Posterior cingulate gyrus (tissue), 11 donors: Measurements from ENCODE around the gene XPO4.

Experiments
- DNase-seq, 10 donors: peaks; one replicate each; pipeline versions ENCODE4 v3.0.0 to v3.0.0-alpha.2; 2020 to 2021; ENCODE audit warnings: mixed read lengths in 3 of 10
- intact Hi-C: fragments of 100-400 bp; cut with DNase I; formaldehyde crosslinking; loops from one replicate; pipeline ENCODE4 v1.15.1; 2023

Gene XPO4

DNA sequence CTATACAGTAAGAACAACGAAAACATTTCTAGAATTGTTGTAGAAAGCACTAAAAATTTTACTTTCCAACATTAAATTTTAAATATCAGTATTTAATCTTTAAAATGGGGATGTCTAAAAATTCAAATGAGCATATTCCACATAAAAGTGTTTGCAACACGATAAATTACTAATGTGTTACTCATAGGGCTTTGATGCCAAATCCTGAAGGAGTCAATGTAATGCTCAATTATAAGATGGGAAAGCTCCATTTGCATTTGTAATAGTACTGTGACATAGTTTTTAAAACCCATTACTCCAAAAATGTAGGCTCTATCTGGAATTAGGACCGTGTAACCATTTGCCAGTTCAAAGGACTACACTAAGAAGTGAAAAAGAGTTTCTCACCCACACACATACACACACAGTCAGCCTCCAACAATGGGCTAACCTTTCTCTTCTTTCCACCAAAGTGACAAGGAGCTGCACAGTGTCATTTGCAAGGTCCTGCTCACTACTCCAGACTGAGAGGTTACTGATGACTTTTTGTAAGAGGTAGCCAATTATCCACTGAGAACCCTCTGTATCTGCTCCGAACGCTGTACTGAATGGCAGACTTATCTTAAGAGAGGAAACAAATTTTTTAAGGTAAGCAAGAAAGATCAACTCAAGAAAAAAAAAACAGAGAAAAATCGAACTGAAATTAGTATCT lies 102.7 kb downstream of the XPO4 start:
- intact Hi-C loops = no loop called here

DNA sequence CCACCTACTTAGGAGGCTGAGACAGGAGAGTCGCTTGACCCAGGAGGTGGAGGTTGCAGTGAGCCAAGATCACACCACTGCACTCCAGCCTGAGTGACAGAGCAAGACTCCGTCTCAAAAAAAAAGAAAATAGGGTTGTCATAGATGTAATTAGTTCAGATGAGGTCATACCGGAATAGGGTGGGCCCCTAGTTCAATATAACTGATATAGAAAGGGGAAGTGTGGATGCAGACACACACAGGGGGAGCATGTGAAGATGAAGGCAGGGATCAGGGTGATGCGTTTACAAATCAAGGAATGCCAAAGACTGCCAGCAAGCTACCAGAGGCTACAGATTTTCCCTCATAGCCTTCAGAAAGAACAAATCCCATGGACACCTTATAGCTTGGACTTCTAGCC lies 104.5 kb downstream of the XPO4 start:
- intact Hi-C loops = no loop called here
- no peak for DNase-seq

More for the DNA sequence above, 102.7 kb downstream of the XPO4 start:
- DNase-seq = no peak

DNA sequence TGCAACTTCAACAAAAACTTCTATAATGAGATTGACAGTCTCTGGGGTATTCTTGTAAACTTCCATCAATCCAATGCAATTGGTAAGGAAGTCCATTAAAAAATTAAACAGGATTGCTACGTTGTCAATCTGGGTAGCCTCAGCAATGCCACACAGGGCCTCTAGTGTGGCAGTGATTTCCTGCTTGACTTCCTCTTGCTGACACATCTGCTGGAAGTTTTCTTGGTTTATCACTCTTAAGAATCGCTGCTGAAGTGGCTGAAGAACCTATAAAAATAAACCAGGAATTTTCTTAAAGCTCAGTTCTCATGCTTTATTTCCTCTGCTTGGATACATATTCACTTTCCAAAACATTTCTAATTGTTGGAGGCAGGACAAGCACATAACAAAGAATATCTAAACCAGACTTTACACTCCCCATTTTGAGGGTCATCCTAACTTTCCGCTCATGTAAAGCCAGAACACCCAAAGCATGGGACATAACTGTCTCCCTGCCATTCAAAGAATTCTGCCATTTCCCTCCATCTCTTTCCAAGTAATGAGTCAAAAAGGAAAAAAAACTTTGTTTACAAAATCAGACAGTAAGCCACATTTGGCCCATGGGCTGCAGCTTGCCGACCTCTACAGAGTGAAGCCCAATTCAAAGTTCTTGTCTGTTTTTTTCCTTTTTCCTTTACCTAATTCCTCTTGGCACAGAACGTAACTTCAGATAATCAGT lies 105.6 kb downstream of the XPO4 start:
- DNase-seq = peak in 1 of 10 donors; percentile 37

DNA sequence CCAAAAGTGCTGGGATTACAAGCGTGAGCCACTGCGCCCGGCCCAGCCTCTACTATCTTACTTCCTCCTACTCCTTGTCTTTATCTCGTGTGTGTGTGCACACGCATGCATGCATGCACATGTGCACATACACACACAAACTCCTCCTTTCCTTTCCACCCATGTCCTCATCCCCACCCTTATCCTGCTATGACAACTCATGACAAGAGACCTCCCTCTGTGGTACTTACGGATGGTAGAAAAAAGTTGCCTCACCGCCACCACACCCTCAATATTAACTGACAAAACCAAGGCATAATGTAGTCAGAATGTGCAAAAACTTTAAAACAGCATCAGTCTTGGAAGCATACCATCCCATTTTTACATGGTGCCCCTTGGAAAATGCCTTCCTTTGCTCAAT lies 112.9 kb downstream of the XPO4 start:
- intact Hi-C loops = no loop called here

More for the DNA sequence above, 105.6 kb downstream of the XPO4 start:
- intact Hi-C loops = no loop called here

DNA sequence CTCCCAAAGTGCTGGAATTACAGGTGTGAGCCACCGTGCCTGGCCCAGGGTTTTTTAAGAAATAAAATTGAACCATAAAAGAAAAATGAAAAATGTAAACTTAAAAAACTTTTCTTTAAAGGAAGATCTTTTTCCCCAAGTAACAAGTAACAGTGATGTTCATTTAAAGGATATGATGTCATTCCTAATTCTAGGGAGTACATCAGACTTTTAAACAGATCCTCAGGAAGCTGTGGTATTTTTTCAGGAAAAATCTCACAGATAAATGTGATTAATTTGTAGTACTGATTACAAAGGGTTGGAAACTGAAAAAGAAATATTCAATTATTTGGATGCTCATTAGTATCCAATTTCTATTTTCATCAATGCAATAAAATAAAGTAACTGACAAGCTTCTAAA lies 114.2 kb downstream of the XPO4 start:
- DNase-seq = no peak
- intact Hi-C loops = no loop called here

More for the DNA sequence above, 112.9 kb downstream of the XPO4 start:
- DNase-seq = no peak

DNA sequence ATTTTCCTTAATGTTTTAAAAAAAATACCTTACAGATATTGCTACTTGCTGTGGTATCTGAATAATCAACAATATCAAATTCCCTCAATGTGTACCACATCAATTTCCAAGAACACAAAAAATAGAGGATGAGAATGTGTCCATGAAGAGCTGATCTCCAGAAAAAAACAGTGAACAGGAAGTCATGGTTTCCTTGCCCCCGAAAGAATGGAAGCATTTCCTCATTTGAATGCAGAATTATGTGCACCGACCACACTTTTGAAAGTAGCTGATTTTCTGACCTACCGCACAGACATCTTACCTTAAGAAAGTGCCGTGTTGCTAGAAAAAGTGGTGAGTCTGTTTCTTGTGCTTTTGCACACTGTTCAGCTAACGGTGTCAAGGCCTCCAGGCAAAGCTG lies 115.4 kb downstream of the XPO4 start:
- DNase-seq = no peak

DNA sequence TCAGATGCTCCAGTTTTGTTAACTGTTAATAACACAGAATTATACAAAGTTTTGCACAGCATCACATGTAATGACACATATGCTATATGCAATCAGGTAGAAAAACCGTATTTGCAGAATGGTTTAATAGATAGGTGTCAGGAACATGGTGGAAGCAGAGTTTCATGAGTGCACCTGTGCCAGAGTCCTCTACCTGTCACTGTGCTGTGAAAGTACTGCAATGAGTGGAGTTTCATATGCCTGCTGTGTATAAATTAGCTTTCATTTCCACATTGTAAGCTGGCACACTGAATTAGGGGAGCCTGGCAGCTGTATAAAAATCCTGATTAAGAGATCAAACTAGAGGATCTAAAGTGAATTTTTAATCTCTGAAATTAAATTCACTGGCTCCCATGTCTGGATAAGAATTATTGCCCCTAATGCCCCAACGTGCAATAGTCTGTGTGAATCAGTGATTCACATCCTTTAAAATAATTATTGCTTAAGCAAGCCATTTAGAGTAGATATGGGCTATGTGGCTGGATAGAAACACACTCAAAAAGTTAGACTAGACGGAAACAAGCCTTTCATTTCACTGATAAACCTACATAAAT lies 120.3 kb downstream of the XPO4 start:
- no peak for DNase-seq
- intact Hi-C loops = no loop called here

More for the DNA sequence above, 115.4 kb downstream of the XPO4 start:
- intact Hi-C loops = no loop called here

DNA sequence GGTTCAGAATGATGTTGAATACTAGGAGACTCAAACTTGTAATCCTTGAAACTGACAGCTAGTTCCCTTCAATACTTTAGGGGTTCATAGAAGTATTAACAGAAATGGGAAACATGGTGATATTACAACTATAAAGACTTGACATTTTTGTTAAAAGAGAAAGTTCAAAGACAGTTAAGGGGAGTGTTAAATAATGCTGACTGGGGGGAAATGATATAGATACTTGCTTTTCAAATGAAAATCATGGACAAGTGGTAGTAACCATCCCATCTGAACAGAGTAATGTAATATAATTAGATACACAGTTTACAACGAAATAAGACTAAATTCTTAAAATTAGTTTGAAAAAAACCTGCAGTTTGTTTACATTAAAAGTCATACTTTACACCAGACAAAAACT lies 122.2 kb downstream of the XPO4 start:
- intact Hi-C loops = no loop called here
- DNase-seq = no peak

DNA sequence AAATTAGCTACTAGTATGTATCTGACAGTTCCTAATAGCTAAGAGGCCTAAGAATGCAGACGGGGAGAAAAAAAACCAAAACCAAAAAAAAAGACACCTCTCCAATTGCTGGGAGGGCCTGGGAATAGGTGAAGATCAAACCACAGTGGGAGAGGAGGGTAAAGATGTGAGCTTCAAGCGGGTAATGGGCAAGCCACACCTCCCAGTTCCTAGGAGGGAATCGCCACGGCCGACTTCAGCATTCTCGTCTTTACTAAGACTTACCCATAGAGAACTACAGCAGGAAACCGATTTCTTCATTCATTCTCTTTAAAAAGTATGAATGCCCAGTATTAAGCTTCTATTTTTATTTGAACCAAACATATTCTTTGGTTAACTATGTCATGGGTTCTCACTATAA lies 123.1 kb downstream of the XPO4 start:
- DNase-seq = peak in 3 of 10 donors; percentile 12 to 76 (median 63)
- intact Hi-C loops = loop anchor here (10.0 kb wide), 1 partner anchor 215 kb away; the partner anchor contains the start of gene IFT88

DNA sequence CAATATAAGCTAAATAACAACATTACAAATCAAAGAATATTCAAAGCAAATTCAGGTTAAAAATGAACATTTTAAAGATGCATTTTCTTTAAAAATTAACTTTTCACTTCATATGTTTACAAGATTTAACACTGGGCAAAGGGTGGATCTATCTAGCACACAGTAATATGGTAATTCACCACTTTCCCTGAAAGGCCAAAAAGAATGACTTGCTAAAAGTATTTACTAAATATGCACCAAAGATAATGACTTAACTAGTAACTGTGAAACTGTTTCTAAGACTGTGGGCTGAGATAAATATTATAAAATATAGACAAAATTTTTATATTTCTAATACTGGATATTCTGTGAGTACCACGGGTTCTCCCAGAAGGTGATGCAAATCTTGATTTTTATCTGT lies 124.2 kb downstream of the XPO4 start:
- DNase-seq = no peak
- intact Hi-C loops = loop anchor here (10.0 kb wide), 1 partner anchor 214 kb away; the partner anchor contains the start of gene IFT88

DNA sequence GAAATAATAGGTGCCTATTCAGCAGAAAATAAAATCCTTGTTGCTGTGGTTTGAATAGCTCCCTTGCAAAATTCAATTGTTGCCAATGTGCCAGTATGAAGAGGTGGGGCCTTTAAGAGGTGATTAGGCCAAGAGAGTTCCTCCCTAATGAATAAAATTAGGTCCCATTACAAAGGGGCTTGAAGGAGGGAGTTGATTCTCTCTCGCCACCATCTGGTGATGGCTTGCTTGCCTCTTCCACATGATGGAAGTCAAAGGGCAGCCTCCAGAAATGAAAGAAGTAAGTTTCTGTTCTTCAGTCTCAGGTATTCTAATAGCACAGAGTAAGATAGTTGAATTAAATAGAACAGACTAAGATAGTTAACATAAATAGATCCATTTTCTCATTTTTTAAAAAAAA lies 125.8 kb downstream of the XPO4 start:
- DNase-seq = no peak
- intact Hi-C loops = loop anchor here (10.0 kb wide), 1 partner anchor 212 kb away; the partner anchor contains the start of gene IFT88

DNA sequence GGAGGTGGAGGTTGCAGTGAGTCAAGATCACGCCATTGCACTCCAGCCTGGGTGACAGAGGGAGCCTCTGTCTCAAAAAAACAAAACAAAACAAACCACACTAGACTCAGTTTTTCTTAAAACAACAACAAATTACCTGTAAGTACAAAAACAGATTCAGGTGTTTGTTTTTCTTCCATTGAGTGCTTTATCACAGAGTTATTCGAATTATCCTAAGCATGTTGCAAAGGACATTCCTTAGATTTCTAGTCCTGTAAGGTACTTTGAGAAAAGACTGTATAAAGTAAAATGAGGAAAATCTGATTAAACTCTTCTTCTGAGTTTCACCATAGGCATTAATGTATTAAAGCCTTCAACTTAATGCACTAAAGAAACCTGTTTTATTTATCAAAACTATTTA lies 126.6 kb downstream of the XPO4 start:
- no peak for DNase-seq
- intact Hi-C loops = loop anchor here (10.0 kb wide), 1 partner anchor 211 kb away; the partner anchor contains the start of gene IFT88

DNA sequence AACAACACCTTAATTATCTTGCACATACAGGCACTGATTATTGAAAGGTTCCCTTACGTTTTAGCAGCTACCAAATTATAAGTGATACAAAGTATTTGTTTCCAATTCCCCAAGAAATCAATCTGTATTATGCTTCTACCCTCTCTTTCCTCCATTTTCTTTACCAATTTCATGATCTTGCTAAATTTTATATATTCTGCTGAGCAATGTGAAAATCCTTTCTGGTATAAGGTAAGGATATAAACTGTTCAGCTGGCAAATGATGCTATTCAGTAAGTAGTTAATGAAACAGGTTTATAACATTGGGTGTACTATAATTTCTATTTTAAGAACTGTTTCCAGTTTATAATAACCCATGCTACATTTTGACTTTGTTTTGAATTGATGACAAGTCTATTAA lies 127.8 kb downstream of the XPO4 start:
- no peak for DNase-seq
- intact Hi-C loops = loop anchor here (5.0 to 10.0 kb wide), 2 partner anchors 72 to 210 kb away; partner anchors contain the start of genes IFT88 and IL17D

DNA sequence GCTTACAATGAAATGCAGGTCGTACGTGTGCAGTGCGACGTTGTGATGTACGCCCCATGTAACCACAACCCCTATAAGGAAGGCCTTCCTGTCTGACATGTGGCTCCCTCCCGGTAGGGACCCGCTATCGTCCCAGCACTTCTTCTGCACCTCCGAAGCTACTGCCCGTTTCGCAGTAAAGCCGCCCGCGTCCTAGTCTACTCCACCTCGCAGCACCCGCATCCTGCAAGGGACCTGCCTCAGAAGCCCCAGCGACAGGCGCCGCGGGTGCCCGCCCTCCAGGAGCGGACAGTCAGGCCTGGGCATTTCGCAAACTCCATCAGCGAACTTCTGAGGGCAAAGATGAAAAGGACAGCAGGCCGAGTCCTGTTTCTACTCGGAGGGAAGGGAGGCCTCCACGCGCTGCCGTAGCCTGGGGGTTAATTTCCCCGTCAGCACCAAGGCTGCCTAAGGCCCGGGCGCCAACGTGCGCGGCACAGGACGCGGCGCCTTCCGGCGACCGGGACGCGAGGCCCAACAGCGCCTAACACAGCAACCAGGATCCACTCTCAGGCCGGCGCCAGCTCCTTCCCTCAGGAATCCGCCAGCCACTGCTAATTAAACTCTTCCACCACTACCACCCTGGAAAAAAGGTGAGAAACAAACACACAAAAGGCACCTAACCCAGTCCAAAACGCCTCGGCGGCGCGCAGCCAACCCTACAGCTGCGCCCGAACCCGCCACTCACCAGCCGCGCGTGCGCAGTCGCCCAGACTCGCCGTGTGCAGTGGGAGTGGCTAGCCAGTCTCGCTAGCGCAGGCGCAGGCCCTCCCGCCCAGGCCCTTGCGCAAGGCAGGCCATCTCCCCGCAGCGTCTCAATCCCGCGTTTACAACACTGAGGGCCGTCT lies 129.1 kb downstream of the XPO4 start, which contains the start of gene EEF1AKMT1:
EEF1AKMT1 (minus strand) TSS at position 768 of the 887 bp plus-strand sequence. CDS start 16,363 bp downstream, outside the sequence.
- DNase-seq = peak; percentile 80 to 98 (median 88)
- intact Hi-C loops = loop anchor here (5.0 to 10.0 kb wide), 2 partner anchors 71 to 209 kb away; partner anchors contain the start of genes IFT88 and IL17D

DNA sequence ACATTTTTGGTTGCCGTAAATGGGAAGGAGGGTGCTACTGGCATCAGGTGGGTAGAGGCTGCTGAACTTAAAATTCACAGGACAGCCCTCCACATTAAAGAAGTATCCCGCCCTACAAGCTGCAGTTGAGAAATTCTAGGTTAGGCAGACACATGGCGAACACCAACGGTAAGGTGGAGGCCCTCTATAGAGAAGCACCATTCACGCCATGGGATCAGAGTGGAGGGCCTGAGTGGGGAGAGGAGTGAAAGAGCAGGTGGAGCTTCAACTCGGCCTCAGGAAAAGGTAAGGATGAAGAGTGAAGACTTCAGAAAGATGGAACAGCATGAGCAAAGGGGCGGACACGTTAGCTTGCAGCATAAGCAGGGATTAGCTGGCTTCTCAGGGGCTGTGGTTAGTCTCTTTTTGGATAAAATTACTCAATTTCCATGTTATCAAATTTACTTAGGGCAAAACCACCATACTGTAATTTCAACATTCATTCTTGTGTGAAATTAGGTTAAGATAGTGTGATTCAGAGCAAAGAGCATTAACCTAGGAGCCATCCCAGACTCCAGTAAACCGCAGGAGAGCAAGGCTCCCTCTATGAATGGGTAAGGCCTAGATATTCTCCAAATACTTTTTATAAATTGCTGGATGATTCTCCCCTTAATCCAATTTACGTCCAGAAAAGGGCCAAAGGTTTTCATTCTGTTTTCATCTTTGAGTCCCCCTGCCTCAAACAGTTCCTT lies 130.0 kb downstream of the XPO4 start:
- DNase-seq = no peak
- intact Hi-C loops = loop anchor here (5.0 to 10.0 kb wide), 2 partner anchors 70 to 208 kb away; partner anchors contain the start of genes IFT88 and IL17D

DNA sequence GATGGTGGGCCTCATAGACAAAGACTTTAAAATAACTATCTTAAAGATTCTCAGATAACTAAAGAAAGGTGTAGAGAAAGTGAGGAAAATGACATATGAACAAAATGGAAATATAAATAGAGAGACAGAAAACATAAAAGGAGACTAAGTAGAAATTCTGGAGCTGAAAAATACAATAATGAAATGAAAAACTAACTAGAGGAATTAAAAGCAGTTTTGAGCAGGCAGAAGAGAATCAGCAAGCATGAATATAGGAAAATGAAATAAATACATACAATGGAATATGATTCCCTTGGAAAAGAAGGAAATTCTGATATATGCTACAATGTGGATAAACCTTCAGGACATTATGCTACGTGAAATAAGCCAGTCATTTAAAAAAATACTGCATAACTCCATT lies 132.7 kb downstream of the XPO4 start:
- DNase-seq = no peak
- intact Hi-C loops = loop anchor here (5.0 to 10.0 kb wide), 2 partner anchors 68 to 205 kb away; partner anchors contain the start of genes IFT88 and IL17D

DNA sequence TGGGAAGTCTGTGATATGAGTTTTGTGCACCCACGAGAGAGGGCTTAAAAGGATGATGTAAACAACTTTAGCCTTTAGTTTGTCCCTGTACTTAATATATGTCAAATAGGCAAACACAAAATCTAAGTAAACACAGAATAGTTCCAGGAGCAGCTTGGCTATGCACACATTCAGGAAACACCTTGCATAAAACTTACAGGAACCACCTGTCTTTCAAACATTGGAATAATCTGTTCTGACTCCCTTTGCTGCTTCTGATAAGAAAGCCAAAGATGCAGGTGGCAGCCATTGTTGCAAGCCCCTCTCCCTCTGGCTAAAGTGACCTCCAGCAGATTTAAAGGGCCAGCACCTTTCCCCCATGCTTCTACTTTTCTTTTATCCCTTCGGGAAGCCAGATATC lies 133.5 kb downstream of the XPO4 start:
- intact Hi-C loops = no loop called here
- no peak for DNase-seq

DNA sequence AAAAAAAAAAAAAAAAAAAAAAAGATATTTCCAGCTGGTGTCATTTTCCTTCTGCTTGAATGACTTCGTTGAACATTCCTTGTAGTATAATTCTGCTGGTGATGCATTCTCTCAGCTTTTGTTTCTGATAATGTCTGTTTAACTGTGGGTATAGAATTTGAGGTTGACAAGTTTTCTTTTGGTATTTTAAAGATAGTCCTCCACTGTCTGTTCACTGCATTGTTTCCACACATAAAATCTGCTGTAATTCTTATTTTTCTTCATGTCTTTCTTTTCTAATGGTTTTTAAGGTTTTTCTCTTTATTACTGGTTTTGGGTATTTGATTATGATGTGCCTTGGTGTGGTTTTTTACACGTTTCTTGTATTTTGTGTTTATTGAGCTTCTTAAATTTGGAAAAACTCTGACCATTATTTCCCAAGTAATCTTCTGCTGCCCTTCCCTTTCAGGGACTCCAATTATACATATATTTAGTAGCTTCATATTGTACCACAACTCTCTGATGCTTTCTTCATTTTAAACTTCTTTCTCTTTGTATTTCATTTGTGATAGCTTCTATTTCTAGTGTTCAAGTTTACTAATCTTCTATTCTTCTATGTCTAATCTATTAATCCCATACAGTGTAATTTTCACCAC lies 135.1 kb downstream of the XPO4 start:
- DNase-seq = no peak
- intact Hi-C loops = no loop called here

DNA sequence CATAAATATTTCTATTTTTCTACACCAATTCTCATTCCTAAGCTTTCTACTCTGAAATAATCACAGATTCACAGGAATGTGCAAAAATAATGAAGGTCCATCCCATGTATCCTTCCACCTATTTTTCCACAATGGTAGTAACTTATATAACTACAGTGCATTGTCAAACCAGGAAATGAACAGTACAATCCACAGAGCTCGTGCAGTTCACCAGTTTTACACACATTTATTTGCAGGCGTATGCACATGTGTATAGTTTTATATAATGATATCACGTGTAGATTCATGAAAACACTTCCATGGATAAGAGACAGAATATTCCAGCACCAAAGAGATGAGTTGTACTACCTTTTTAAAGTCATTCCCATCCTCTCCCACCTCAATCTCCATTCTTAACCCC lies 141.7 kb downstream of the XPO4 start:
- DNase-seq = no peak
- intact Hi-C loops = no loop called here
